PC-3 (cell line): ENCODE data around the gene IRS2. TPM values are rescaled to one million over a fixed set of nuclear protein-coding genes. Genes with fewer than 3 reads are reported as not detected.
A peak's percentile ranks its signal among the peaks of the same experiment; 100 is the strongest.

Experiments used
- ATAC-seq: fragments of 200-7000 bp; cut with Tn5 transposase; 2 replicates; pipeline ENCODE4 v1.9.1; 2020; ENCODE audit warnings: mild to moderate bottlenecking, moderate library complexity
- BruUV-seq: library from RNA; stranded (reverse); fragments of 400-500 nt; replicated peaks from 2 replicates; lab custom pipeline; 2021; lab: Mats Ljungman, UMichigan
- CTCF ChIA-PET: fragments of 300-600 bp; sonication (Branson Sonifier 250); formaldehyde crosslinking; loops from one replicate; lab custom pipeline; 2022; ENCODE audit warnings: antibody characterized with exemption; lab: Charles Lee
- POLR2A ChIA-PET: fragments of 300-600 bp; sonication (Branson Sonifier 250); formaldehyde crosslinking; loops from one replicate; lab custom pipeline; 2022; ENCODE audit warnings: antibody characterized with exemption; ENCODE audit not compliant: unreplicated experiment; lab: Charles Lee
- DNase-seq: peaks from one replicate; pipeline ENCODE4 v3.0.0-alpha.2; 2015
- H2AFZ ChIP-seq: fragments of 300-600 bp; sonication (generic); 2 replicates; pipeline ENCODE4 v1.6.0; 2016; ENCODE audit warnings: antibody characterized with exemption, low read length
- H3F3A ChIP-seq: fragments of 300-600 bp; sonication (generic); one replicate; pipeline ENCODE4 v1.6.0; 2017; ENCODE audit warnings: antibody characterized with exemption, low read length, control low read depth, mild to moderate bottlenecking; ENCODE audit not compliant: unreplicated experiment
- H3K27ac ChIP-seq: fragments of 300-600 bp; sonication (generic); 2 replicates; pipeline ENCODE4 v1.5.1; 2016; ENCODE audit warnings: mild to moderate bottlenecking, low read length
- H3K27me3 ChIP-seq: fragments of 300-600 bp; sonication (generic); 2 replicates; pipeline ENCODE4 v1.6.1; 2016; ENCODE audit warnings: low read length, mixed read lengths
- H3K36me3 ChIP-seq: fragments of 300-600 bp; sonication (generic); 2 replicates; pipeline ENCODE4 v1.6.1; 2016; ENCODE audit warnings: low read depth, mixed run types, low read length, mixed read lengths
- H3K4me1 ChIP-seq: fragments of 300-600 bp; sonication (generic); 2 replicates; pipeline ENCODE4 v1.5.1; 2016; ENCODE audit warnings: low read length; ENCODE audit not compliant: insufficient read depth
- H3K4me2 ChIP-seq: fragments of 300-600 bp; sonication (generic); 2 replicates; pipeline ENCODE4 v1.6.0; 2016; ENCODE audit warnings: low read length
- H3K4me3 ChIP-seq: fragments of 300-600 bp; sonication (generic); 2 replicates; pipeline ENCODE4 v1.5.1; 2016; ENCODE audit warnings: mild to moderate bottlenecking, low read length, mixed read lengths
- H3K79me2 ChIP-seq: fragments of 300-600 bp; sonication (generic); 2 replicates; pipeline ENCODE4 v1.6.1; 2017; ENCODE audit warnings: low read length, mixed read lengths
- H3K9ac ChIP-seq: fragments of 300-600 bp; sonication (generic); 2 replicates; pipeline ENCODE4 v1.6.0; 2016; ENCODE audit warnings: mild to moderate bottlenecking, low read length
- H3K9me2 ChIP-seq: fragments of 300-600 bp; sonication (generic); replicated peaks from 2 replicates; pipeline ENCODE4 v1.6.1; 2016; ENCODE audit warnings: mixed run types, low read length, mixed read lengths
- H3K9me3 ChIP-seq: fragments of 300-600 bp; sonication (generic); 2 replicates; pipeline ENCODE4 v1.6.1; 2016; ENCODE audit warnings: low read length, mixed read lengths
- H4K20me1 ChIP-seq: fragments of 300-600 bp; sonication (generic); 2 replicates; pipeline ENCODE4 v1.6.1; 2016; ENCODE audit warnings: low read length, mixed read lengths
- CTCF ChIP-seq: fragments of 300-600 bp; sonication (generic); conservative IDR thresholded peaks from 2 replicates; pipeline ENCODE4 v1.5.1; 2017; ENCODE audit warnings: antibody characterized with exemption, low read depth, mild to moderate bottlenecking, low read length
- EZH2 ChIP-seq: fragments of 300-600 bp; sonication (generic); IDR thresholded peaks from one replicate; pipeline ENCODE4 v1.6.1; 2017; ENCODE audit warnings: antibody characterized with exemption, mild to moderate bottlenecking, low read length; ENCODE audit not compliant: unreplicated experiment
- EZH2phosphoT487 ChIP-seq: fragments of 300-600 bp; sonication (generic); IDR thresholded peaks from 2 replicates; pipeline ENCODE4 v1.6.1; 2018; ENCODE audit warnings: mild to moderate bottlenecking, antibody characterized with exemption, low read length, borderline replicate concordance
- intact Hi-C: fragments of 100-400 bp; cut with micrococcal nuclease; formaldehyde crosslinking; loops from 2 replicates; pipeline ENCODE4 v1.9.0; 2023
- total RNA-seq: library from RNA; depleted of rRNA; stranded (reverse); fragments of >200 nt; gene quantifications from 2 replicates; pipeline ENCODE4 v1.2.3, GENCODE V29; 2014

IRS2 gene
- total RNA-seq, 1 experiment from 2014 or later: 5.6 TPM

GRCh38 chr13:109809216-109809932 lies 23.0 kb upstream of the IRS2 start:
- ATAC-seq: no peak
- no TSS peak for BruUV-seq
- Histone ChIP-seq H3K4me2 (no peak overlapping the region), H3K27ac (no peak overlapping the region), H3K27me3 (no peaks in the 10 kb centered on the region), H3K9ac (no peak overlapping the region), H3F3A (no peaks in the 10 kb centered on the region), H3K36me3 (no peaks in the 10 kb centered on the region), H3K79me2 (no peaks in the 10 kb centered on the region), H3K4me3 (no peak overlapping the region), H2AFZ (no peak overlapping the region), H4K20me1 (no peaks in the 10 kb centered on the region), H3K4me1 (peaks cover 25% of the 10 kb centered on the region), H3K9me3 (no peaks in the 10 kb centered on the region), H3K9me2 (no peaks in the 10 kb centered on the region)
- TF ChIP-seq CTCF: no peak
- TF ChIP-seq EZH2: no peak
- TF ChIP-seq EZH2phosphoT487: no peak
- intact Hi-C loops: no loop called here
- POLR2A ChIA-PET: no interaction called here
- CTCF ChIA-PET: interaction anchor here (0.6 kb wide), 1 partner anchor 507 kb away, joined by 3 read pairs; no protein-coding TSS in a partner anchor
- no peak for DNase-seq

DNA sequence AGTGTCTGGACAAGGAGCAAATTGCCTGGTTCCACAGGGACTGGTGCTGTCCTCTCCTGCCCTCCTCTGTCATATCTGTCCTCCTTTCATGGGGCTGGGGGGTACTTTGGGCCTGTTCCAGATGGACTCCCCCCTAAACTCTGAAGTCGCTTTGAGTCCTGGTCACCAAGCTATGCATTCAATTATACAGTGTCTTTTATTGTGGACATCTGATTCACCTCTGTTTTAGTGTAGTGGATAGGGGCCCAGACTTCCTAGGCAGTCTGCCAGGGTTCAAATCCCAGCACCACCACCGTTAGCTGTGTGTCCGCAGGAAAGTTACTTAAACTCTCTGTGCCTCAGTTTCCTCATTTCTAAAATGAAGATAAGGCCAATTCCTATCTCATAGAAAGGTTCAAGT lies 21.0 kb upstream of the IRS2 start:
- peaks cover 36% of the 10 kb centered on the region for H3K4me1 ChIP-seq
- H3K36me3 ChIP-seq: no peaks in the 10 kb centered on the region
- ChIA-PET POLR2A (no interaction called here), CTCF (no interaction called here)
- H3K9me2 ChIP-seq: no peaks in the 10 kb centered on the region
- H3K79me2 ChIP-seq: no peaks in the 10 kb centered on the region
- no TSS peak for BruUV-seq
- no peaks in the 10 kb centered on the region for H3F3A ChIP-seq
- TF ChIP-seq EZH2: no peak
- TF ChIP-seq EZH2phosphoT487: no peak
- TF ChIP-seq CTCF: no peak
- no peaks in the 10 kb centered on the region for H3K27me3 ChIP-seq
- H3K9ac ChIP-seq: no peak overlapping the region
- H3K9me3 ChIP-seq: no peaks in the 10 kb centered on the region
- H4K20me1 ChIP-seq: no peaks in the 10 kb centered on the region
- ATAC-seq (no peak), DNase-seq (no peak)
- H3K27ac ChIP-seq: no peak overlapping the region
- no peak overlapping the region for H2AFZ ChIP-seq
- intact Hi-C loops: no loop called here
- H3K4me3 ChIP-seq: no peak overlapping the region
- no peak overlapping the region for H3K4me2 ChIP-seq

DNA sequence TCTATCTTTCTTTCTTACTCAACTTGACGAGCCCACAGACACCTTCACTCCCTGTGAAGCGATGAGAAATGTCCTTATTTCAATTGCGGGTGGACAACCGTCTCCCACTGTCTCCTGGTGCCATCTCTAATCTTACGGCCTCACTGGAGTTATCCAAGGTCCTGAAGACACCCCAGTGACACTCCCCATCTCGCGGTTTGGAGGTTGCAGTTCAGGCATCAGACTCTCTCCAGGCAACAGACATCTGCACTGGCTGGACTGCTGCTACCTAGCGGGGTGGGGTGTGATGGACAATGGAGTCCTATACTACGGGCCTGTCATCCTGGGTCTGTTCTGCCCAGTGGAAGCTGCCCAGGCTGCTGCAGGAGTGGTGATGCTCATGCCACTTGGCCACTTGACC lies 18.3 kb upstream of the IRS2 start:
- no peaks in the 10 kb centered on the region for H3K79me2 ChIP-seq
- H3K9me3 ChIP-seq: no peaks in the 10 kb centered on the region
- H2AFZ ChIP-seq: no peak overlapping the region
- peaks cover 24% of the 10 kb centered on the region for H3K4me1 ChIP-seq
- H3K4me2 ChIP-seq: peak overlapping the region; percentile 47; the same call in 1 of the 2 replicates
- peak overlapping the region; percentile 72 for H3K27ac ChIP-seq
- CTCF ChIA-PET: no interaction called here
- no peak overlapping the region for H3K4me3 ChIP-seq
- H3K9ac ChIP-seq: no peak overlapping the region
- H3K9me2 ChIP-seq: no peaks in the 10 kb centered on the region
- intact Hi-C loops: no loop called here
- BruUV-seq: no TSS peak
- TF ChIP-seq EZH2phosphoT487 (no peak), CTCF (no peak), EZH2 (no peak)
- no peak for ATAC-seq
- no peaks in the 10 kb centered on the region for H3F3A ChIP-seq
- POLR2A ChIA-PET: no interaction called here
- no peaks in the 10 kb centered on the region for H3K36me3 ChIP-seq
- no peaks in the 10 kb centered on the region for H3K27me3 ChIP-seq
- no peaks in the 10 kb centered on the region for H4K20me1 ChIP-seq
- DNase-seq: no peak
